Panc1 (cell line): ENCODE measurements around the gene LITAFD. TPM values are rescaled to one million over a fixed set of nuclear protein-coding genes. Genes with fewer than 3 reads are reported as not detected.
"Not testable (repeated sequence)": the region's sequence is repeated elsewhere in the genome, so short reads cannot be mapped to it uniquely, and the experiment has no call there.

Experiments used
- ATAC-seq: fragments of 200-7000 bp; cut with Tn5 transposase; 2 replicates; pipeline ENCODE4 v1.9.1; 2020; ENCODE audit warnings: mild to moderate bottlenecking, moderate library complexity
- BruUV-seq: library from RNA; stranded (reverse); fragments of 400-500 nt; replicated peaks from 2 replicates; lab custom pipeline; 2021; lab: Mats Ljungman, UMichigan
- CTCF ChIA-PET: fragments of 300-600 bp; sonication (Branson Sonifier 250); formaldehyde crosslinking; loops from one replicate; lab custom pipeline; 2022; ENCODE audit warnings: antibody characterized with exemption; lab: Charles Lee
- POLR2A ChIA-PET: fragments of 300-600 bp; sonication (Branson Sonifier 250); formaldehyde crosslinking; loops from one replicate; lab custom pipeline; 2022; ENCODE audit warnings: antibody characterized with exemption; lab: Charles Lee
- DNase-seq: peaks from one replicate; pipeline ENCODE4 v3.0.0-alpha.2; 2010; ENCODE audit warnings: low read depth, low spot score
- H3K27ac ChIP-seq: 2 replicates; pipeline ENCODE4 v1.5.1; 2011; ENCODE audit warnings: mild to moderate bottlenecking, low read length, inconsistent platforms
- H3K27me3 ChIP-seq: fragments of 200-500 bp; sonication (Bioruptor generic); 2 replicates; pipeline ENCODE4 v1.6.0; 2014; ENCODE audit warnings: low read length, inconsistent platforms; ENCODE audit not compliant: control insufficient read depth, insufficient read depth
- H3K36me3 ChIP-seq: fragments of 200-500 bp; sonication (Bioruptor generic); 2 replicates; pipeline ENCODE4 v1.5.1; 2014; ENCODE audit warnings: inconsistent platforms, mild to moderate bottlenecking, low read length, moderate library complexity; ENCODE audit not compliant: control insufficient read depth, insufficient read depth
- H3K4me1 ChIP-seq: 2 replicates; pipeline ENCODE4 v1.5.1; 2011; ENCODE audit warnings: inconsistent platforms, mild to moderate bottlenecking, low read length, moderate library complexity; ENCODE audit not compliant: control insufficient read depth, insufficient read depth
- H3K4me3 ChIP-seq, 2 experiments: 2 replicates each; pipeline ENCODE4 v1.5.1; 2011 to 2012; ENCODE audit warnings: low read depth in 2 of 2, low read length in 2 of 2, mild to moderate bottlenecking in 2 of 2, inconsistent platforms in 1 of 2, moderate library complexity in 1 of 2
- H3K9me3 ChIP-seq: fragments of 200-500 bp; sonication (Bioruptor generic); 2 replicates; pipeline ENCODE4 v1.5.1; 2014; ENCODE audit warnings: low read depth, mild to moderate bottlenecking, inconsistent platforms, low read length, moderate library complexity; ENCODE audit not compliant: control insufficient read depth, insufficient read depth
- CTCF ChIP-seq: fragments of 450-650 bp; IDR thresholded peaks from 2 replicates; pipeline ENCODE4 v1.5.1; 2017; ENCODE audit warnings: mild to moderate bottlenecking
- POLR2AphosphoS5 ChIP-seq: IDR thresholded peaks from 2 replicates; pipeline ENCODE4 v1.6.1; 2012; ENCODE audit warnings: mild to moderate bottlenecking, low read depth, low read length, moderate library complexity
- REST ChIP-seq, 2 experiments: IDR thresholded peaks; 2 replicates each; pipeline ENCODE4 v1.6.1; 2011 to 2012; ENCODE audit warnings: low read depth in 2 of 2, control low read depth in 1 of 2, low read length in 1 of 2, mild to moderate bottlenecking in 1 of 2, moderate library complexity in 1 of 2; ENCODE audit not compliant: insufficient read depth in 1 of 2
- SIN3A ChIP-seq: IDR thresholded peaks from 2 replicates; pipeline ENCODE4 v1.6.1; 2012; ENCODE audit warnings: low read depth, mild to moderate bottlenecking, low read length, moderate library complexity, borderline replicate concordance; ENCODE audit not compliant: insufficient read depth
- TCF7L2 ChIP-seq: IDR thresholded peaks from 2 replicates; pipeline ENCODE4 v1.6.1; 2011; ENCODE audit warnings: mild to moderate bottlenecking, low read depth, low read length, inconsistent platforms
- in situ Hi-C: cut with HindIII; loops from 2 replicates; pipeline ENCODE4 v1.10.0; 2016; ENCODE audit warnings: low sequenced_read_pairs, low pct_unique_long_range_greater_than_20kb
- intact Hi-C: fragments of 100-400 bp; cut with micrococcal nuclease; formaldehyde crosslinking; loops from one replicate; pipeline ENCODE4 v1.10.0; 2022; ENCODE audit not compliant: unreplicated experiment
- total RNA-seq: library from RNA; stranded (reverse); gene quantifications from one replicate; pipeline ENCODE4 v1.2.1, GENCODE V29; 2021; ENCODE audit not compliant: unreplicated experiment

LITAFD gene
- total RNA-seq, 1 experiment from 2014 or later = not detected

- TSS peak; percentile 43 for BruUV-seq
- no peak overlapping the region for H3K27ac ChIP-seq
- no peaks in the 10 kb centered on the region for H3K27me3 ChIP-seq
- H3K4me3 ChIP-seq = no peak overlapping the region
- ATAC-seq (no peak), DNase-seq (no peak)
- no peaks in the 10 kb centered on the region for H3K9me3 ChIP-seq
- intact Hi-C loops = no loop called here
- TF ChIP-seq TCF7L2 (no peak), CTCF (no peak), REST (IDR thresholded peaks at IDR 0.05; ENCODE audit: insufficient read depth in 1 of 2, low read depth in 2 of 2, low read length in 1 of 2) (no peak), SIN3A (no peak), POLR2AphosphoS5 (no peak)
- CTCF ChIA-PET = no interaction called here
- no peaks in the 10 kb centered on the region for H3K4me1 ChIP-seq
- peaks cover 25% of the 10 kb centered on the region for H3K36me3 ChIP-seq
- in situ Hi-C loops = no loop called here
- POLR2A ChIA-PET = no interaction called here
Measured at GRCh38 chr16:8915722-8916301, 33.7 kb downstream of the LITAFD start.

- H3K36me3 ChIP-seq = peaks cover 32% of the 10 kb centered on the region
- in situ Hi-C loops (no loop called here), intact Hi-C loops (no loop called here)
- ATAC-seq = no peak
- no TSS peak for BruUV-seq
- POLR2A ChIA-PET = no interaction called here
- DNase-seq = no peak
- H3K27ac ChIP-seq = no peak overlapping the region
- CTCF ChIA-PET = no interaction called here
- H3K9me3 ChIP-seq = no peaks in the 10 kb centered on the region
- no peaks in the 10 kb centered on the region for H3K4me1 ChIP-seq
- H3K27me3 ChIP-seq = no peaks in the 10 kb centered on the region
- TF ChIP-seq SIN3A (no peak), REST (IDR thresholded peaks at IDR 0.05; ENCODE audit: insufficient read depth in 1 of 2, low read depth in 2 of 2, low read length in 1 of 2) (no peak), TCF7L2 (no peak), CTCF (no peak), POLR2AphosphoS5 (no peak)
- no peak overlapping the region for H3K4me3 ChIP-seq
Measured at GRCh38 chr16:8916541-8917225, 34.5 kb downstream of the LITAFD start.

- H3K27me3 ChIP-seq, H3K9me3 ChIP-seq, H3K4me3 ChIP-seq, CTCF ChIA-PET, ATAC-seq, DNase-seq, intact Hi-C loops, BruUV-seq, in situ Hi-C loops, H3K27ac ChIP-seq, POLR2A ChIA-PET, H3K4me1 ChIP-seq: not testable (repeated sequence)
- peaks cover 32% of the 10 kb centered on the region for H3K36me3 ChIP-seq
Measured at GRCh38 chr16:8917336-8917735, 35.2 kb downstream of the LITAFD start.
